Right lobe of liver (tissue), 4 donors: ENCODE data around the gene CST11.

ENCODE experiments used
- CTCF ChIP-seq, 4 donors: fragments of 200-600 bp in 3 of 4; fragments of 450-650 bp in 1 of 4; IDR thresholded peaks; one replicate each; pipeline versions ENCODE4 v1.5.1 to v1.8.0; 2016 to 2022; ENCODE audit warnings: antibody characterized with exemption in 4 of 4, mild to moderate bottlenecking in 2 of 4
- POLR2A ChIP-seq: fragments of 450-650 bp; IDR thresholded peaks from one replicate; pipeline ENCODE4 v1.6.1; 2017; ENCODE audit warnings: antibody characterized with exemption, mild to moderate bottlenecking
- donor health status: DM: no; HTN: no; CAD: no.
- donor health status: DM: no; HTN: no; CAD: no.
- donor health status: DM: no; HTN: yes; CAD: no.

GRCh38 chr20:23455639-23456038 lies 3.0 kb upstream of the CST11 start:
- no peak for TF ChIP-seq CTCF (IDR thresholded peaks at IDR 0.05)
- no peak for TF ChIP-seq POLR2A
